ENCODE data around the gene ME3. TPM values are rescaled to one million over a fixed set of nuclear protein-coding genes. Genes with fewer than 3 reads are reported as not detected.

Gene ME3
- polyA plus RNA-seq, 1 donor (not counting 4 experiments of a cell fraction or from before 2014, with no cell fraction given): 1.0 TPM

- no peak overlapping the region for H3K4me2 ChIP-seq (ENCODE audit: control insufficient read depth, extremely low read depth, insufficient read depth, low read depth, low read length)
- dilution Hi-C loops (cut with MboI; ENCODE audit: extremely low pct_ligation_motif_present, low sequenced_read_pairs): no loop called here
- no peaks in the 10 kb centered on the region for H3K9me1 ChIP-seq (ENCODE audit: control insufficient read depth, extremely low read depth, insufficient read depth, low read length)
- no peaks in the 10 kb centered on the region for H4K20me1 ChIP-seq (ENCODE audit: control insufficient read depth, extremely low read depth, insufficient read depth, low read length)
- peaks cover 7% of the 10 kb centered on the region for H3K79me2 ChIP-seq (ENCODE audit: control insufficient read depth, insufficient read depth, low read length)
- no peak overlapping the region for H3K4me3 ChIP-seq (ENCODE audit: control insufficient read depth in 2 of 3, extremely low read depth in 1 of 3, insufficient read depth in 2 of 3, low read depth in 1 of 3, low read length in 3 of 3)
- FAIRE-seq (no peak), DNase-seq (ENCODE audit: low read depth, low spot score) (no peak)
- peaks cover 2% of the 10 kb centered on the region for H3K9me3 ChIP-seq (ENCODE audit: control insufficient read depth, low read depth, low read length)
- peaks cover 32% of the 10 kb centered on the region for H3K4me1 ChIP-seq (ENCODE audit: control insufficient read depth, extremely low read depth, insufficient read depth, low read length)
- no peak for TF ChIP-seq EZH2 (IDR thresholded peaks at IDR 0.05; ENCODE audit: low read length)
- TF ChIP-seq CTCF (optimal IDR thresholded peaks at IDR 0.05 in 1 of 3, IDR thresholded peaks at IDR 0.05 in 1 of 3, conservative IDR thresholded peaks at IDR 0.05 in 1 of 3; ENCODE audit: extremely low read depth in 1 of 3, insufficient read depth in 2 of 3, low read length in 3 of 3): no peak
- no peak overlapping the region for H3K9ac ChIP-seq (ENCODE audit: control insufficient read depth, extremely low read depth, insufficient read depth, low read length)
- no peaks in the 10 kb centered on the region for H3K27me3 ChIP-seq (ENCODE audit: control insufficient read depth, extremely low read depth, insufficient read depth, low read length)
- H3K36me3 ChIP-seq (ENCODE audit: control insufficient read depth in 2 of 2, extremely low read depth in 1 of 2, insufficient read depth in 2 of 2, low read length in 2 of 2): peaks cover 0 to 2% of the 10 kb centered on the region in 2 experiments
- H2AFZ ChIP-seq (ENCODE audit: control insufficient read depth, low read length): no peak overlapping the region
- H3K27ac ChIP-seq (ENCODE audit: control insufficient read depth, insufficient read depth, low read length): no peak overlapping the region
These were observed 44.5 kb downstream of the ME3 start for GRCh38 chr11:86627776-86628455.

GRCh38 chr11:86625981-86626380 is 46.4 kb downstream of the ME3 start:
- Histone ChIP-seq H3K4me1 (ENCODE audit: control insufficient read depth, extremely low read depth, insufficient read depth, low read length) (peaks cover 27% of the 10 kb centered on the region), H3K4me2 (ENCODE audit: control insufficient read depth, extremely low read depth, insufficient read depth, low read depth, low read length) (no peak overlapping the region), H2AFZ (ENCODE audit: control insufficient read depth, low read length) (no peak overlapping the region), H3K79me2 (ENCODE audit: control insufficient read depth, insufficient read depth, low read length) (peaks cover 7% of the 10 kb centered on the region), H3K4me3 (ENCODE audit: control insufficient read depth in 2 of 3, extremely low read depth in 1 of 3, insufficient read depth in 2 of 3, low read depth in 1 of 3, low read length in 3 of 3) (no peak overlapping the region), H4K20me1 (ENCODE audit: control insufficient read depth, extremely low read depth, insufficient read depth, low read length) (no peaks in the 10 kb centered on the region), H3K27ac (ENCODE audit: control insufficient read depth, insufficient read depth, low read length) (no peak overlapping the region), H3K9me3 (ENCODE audit: control insufficient read depth, low read depth, low read length) (peaks cover 2% of the 10 kb centered on the region), H3K36me3 (ENCODE audit: control insufficient read depth in 2 of 2, extremely low read depth in 1 of 2, insufficient read depth in 2 of 2, low read length in 2 of 2) (peaks cover 0 to 2% of the 10 kb centered on the region in 2 experiments), H3K27me3 (ENCODE audit: control insufficient read depth, extremely low read depth, insufficient read depth, low read length) (no peaks in the 10 kb centered on the region), H3K9ac (ENCODE audit: control insufficient read depth, extremely low read depth, insufficient read depth, low read length) (no peak overlapping the region), H3K9me1 (ENCODE audit: control insufficient read depth, extremely low read depth, insufficient read depth, low read length) (no peaks in the 10 kb centered on the region)
- DNase-seq (ENCODE audit: low read depth, low spot score) (no peak), FAIRE-seq (no peak)
- dilution Hi-C loops (cut with MboI; ENCODE audit: extremely low pct_ligation_motif_present, low sequenced_read_pairs): no loop called here
- TF ChIP-seq EZH2 (IDR thresholded peaks at IDR 0.05; ENCODE audit: low read length): no peak
- no peak for TF ChIP-seq CTCF (optimal IDR thresholded peaks at IDR 0.05 in 1 of 3, IDR thresholded peaks at IDR 0.05 in 1 of 3, conservative IDR thresholded peaks at IDR 0.05 in 1 of 3; ENCODE audit: extremely low read depth in 1 of 3, insufficient read depth in 2 of 3, low read length in 3 of 3)
